ENCODE results near the gene AGBL4.

DNA sequence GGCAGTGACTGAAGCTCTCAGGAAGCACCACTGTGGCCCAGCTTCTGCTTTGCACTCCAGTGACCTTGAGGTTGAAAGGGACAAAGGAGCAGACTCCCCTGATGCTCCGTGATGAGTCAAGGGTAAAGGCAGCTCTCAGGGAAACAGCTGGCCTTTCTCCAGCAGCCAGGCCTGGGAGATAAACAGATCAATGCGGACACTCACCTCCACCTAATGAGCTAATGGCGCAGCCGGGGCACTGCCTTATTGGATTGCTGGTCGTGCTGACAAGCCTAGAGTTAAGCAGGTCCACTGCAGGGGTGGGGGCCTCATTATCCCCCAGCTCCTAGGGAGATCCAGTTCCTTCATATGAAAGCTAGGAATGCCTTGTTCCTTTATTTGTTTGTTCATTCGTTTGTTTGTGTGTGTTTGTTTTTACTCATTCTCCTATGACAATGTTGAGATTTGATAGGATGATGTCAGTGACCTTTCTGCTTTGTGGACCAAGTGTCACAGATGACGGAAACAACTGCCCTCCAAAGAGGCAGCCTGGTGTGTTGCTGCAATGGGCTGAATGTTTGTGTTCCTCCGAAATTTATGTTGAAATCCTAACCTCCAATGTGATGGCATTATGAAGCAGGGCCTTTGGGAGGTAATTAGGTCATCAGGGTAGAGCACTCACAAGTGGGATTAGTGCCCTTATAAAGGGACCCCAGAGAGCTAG lies 1105.7 kb downstream of the AGBL4 start:
- no peak for TF ChIP-seq POLR2A (IDR thresholded peaks at IDR 0.05)
- TF ChIP-seq, protein P1, sequence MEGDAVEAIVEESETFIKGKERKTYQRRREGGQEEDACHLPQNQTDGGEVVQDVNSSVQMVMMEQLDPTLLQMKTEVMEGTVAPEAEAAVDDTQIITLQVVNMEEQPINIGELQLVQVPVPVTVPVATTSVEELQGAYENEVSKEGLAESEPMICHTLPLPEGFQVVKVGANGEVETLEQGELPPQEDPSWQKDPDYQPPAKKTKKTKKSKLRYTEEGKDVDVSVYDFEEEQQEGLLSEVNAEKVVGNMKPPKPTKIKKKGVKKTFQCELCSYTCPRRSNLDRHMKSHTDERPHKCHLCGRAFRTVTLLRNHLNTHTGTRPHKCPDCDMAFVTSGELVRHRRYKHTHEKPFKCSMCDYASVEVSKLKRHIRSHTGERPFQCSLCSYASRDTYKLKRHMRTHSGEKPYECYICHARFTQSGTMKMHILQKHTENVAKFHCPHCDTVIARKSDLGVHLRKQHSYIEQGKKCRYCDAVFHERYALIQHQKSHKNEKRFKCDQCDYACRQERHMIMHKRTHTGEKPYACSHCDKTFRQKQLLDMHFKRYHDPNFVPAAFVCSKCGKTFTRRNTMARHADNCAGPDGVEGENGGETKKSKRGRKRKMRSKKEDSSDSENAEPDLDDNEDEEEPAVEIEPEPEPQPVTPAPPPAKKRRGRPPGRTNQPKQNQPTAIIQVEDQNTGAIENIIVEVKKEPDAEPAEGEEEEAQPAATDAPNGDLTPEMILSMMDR (IDR thresholded peaks at IDR 0.05), result no peak

Measured in heart left ventricle (tissue), 13 donors.